NK-92 treated with Interleukin-12 subunit alpha and Interleukin-12 subunit beta, amount 100 ng/mL, for 24 hours (cell line): ENCODE results near the gene TJP1.

ENCODE experiments used
- DNase-seq: peaks from one replicate; lab custom pipeline; 2025; lab: John Stamatoyannopoulos, UW

TJP1 gene

DNA sequence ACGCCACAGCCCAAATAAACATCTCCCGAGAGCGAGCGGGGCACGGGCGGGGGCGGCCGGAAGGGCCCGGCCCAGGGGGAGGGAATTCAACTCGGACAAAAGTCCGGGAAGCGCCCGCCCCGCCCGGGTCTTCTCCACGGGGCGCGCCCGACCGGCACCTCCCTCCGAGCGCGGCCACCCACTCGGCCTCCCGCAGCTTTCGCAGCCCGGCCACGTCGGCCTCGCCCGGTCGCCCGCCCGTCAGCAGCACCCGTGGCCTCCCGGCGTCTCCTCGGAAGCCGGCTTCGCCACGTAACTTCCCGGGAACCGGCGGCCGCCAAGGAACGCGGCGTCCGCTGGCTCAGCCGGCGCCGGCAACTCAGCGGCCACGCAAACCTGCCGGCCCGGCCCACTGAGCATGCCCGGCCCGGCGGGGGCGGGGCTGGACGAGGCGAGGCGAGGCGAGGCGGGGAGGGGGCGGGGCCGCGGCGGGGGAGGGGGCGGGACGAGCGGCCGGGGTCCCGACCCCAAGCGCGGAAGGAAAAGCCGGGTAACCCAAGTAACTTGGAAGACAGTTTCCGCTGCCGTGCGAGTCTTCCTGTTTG, at the start of gene TJP1:
Gene TJP1, minus strand, starts transcription at position 369 of the 584 bp plus-strand sequence. CDS start 440 bp downstream, outside the sequence.
- no peak for DNase-seq

DNA sequence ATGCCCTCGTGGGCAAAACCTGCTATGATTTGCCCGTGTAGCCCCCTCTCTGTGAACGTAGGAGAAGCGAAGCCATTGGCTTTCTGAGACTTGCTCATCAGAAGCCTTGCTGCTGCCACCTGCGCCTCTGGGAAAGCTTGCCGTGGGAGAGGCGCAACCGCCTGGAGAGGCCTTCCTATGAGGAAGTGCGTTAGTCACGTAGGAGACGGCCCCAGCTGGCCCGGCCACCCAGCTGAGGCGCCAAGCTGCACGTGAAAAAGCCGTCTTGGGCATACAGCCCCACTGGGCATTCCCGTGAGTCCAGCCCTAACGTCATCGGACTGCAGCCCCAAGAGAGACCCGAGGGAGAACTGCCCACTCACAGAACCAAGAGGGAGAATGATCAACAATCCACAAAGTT, 49.1 kb upstream of the TJP1 start:
- DNase-seq, result no peak

DNA sequence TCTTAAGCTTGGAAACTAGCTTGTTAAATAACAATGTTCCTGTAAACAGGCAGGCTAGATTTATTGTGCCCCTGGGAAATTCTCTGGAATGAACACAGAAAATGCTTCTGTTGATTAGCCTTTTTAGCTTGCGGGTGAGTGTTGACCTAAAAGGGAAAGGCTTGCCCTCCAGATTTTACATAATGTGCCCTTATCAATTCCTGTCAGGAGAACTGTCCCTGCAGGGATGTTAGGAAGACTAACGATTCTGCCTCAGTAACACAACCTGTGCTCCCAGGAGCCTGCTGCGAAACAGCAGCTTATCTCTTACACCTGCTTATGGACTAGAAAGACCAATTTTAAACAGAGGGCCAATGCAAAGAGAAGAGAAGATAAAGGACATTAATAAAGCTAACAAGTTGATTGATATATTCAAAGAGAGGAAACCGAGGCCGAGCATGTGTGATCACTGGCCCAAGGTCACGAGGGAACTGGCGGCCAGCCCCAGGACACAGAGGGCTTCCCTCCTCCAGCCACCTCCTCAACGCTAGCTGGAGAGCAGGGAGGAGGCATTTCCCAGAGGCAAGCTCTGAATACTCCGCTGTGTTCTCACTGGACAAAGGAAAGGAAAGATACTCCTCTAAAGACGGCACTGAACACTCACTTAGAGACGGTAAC, 48.4 kb upstream of the TJP1 start:
- no peak for DNase-seq

- DNase-seq, result no peak
Observed at GRCh38 chr15:29867241-29868000, 45.2 kb upstream of the TJP1 start.

- no peak for DNase-seq
Observed at GRCh38 chr15:29866337-29866736, 44.1 kb upstream of the TJP1 start.

GRCh38 chr15:29864501-29864900, 42.2 kb upstream of the TJP1 start:
- no peak for DNase-seq

GRCh38 chr15:29863438-29863837, 41.2 kb upstream of the TJP1 start:
- no peak for DNase-seq

DNA sequence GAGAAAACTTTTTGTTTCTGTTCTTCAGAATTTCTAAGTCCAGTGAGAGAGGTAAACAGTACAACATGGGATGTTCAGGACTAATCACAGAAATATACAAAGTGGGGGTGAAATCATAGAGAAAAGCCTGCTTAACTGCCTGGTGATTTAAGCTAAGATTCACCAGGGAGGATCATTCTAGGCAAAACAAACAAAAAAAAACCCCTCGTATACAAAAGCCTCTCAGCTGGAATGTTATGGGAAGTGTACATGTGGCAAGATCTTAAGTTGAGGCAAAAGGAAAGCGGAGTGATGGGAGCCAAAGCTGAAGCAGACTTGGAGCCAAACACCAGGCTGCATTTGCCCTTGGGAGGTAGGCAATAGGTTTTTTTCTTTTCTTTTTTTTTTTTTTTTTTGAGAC, 40.0 kb upstream of the TJP1 start:
- DNase-seq, result no peak

DNA sequence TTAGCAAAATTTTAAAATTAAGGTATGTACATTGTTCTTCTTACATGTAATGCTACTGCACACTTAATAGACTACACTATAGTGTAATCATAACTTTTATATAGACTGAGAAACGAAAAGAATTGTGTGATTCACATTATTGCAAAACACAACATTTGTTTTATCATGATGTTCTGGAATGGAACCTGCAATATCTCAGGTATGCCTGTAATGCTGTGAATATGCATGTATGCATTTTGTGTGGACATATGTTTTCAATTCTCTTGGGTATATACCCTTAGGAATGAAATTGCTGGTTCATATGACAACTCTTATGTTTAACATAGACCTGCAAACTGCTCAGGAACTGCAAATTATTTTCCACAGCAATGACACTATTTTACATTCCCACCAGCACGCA, 38.6 kb upstream of the TJP1 start:
- no peak for DNase-seq

DNA sequence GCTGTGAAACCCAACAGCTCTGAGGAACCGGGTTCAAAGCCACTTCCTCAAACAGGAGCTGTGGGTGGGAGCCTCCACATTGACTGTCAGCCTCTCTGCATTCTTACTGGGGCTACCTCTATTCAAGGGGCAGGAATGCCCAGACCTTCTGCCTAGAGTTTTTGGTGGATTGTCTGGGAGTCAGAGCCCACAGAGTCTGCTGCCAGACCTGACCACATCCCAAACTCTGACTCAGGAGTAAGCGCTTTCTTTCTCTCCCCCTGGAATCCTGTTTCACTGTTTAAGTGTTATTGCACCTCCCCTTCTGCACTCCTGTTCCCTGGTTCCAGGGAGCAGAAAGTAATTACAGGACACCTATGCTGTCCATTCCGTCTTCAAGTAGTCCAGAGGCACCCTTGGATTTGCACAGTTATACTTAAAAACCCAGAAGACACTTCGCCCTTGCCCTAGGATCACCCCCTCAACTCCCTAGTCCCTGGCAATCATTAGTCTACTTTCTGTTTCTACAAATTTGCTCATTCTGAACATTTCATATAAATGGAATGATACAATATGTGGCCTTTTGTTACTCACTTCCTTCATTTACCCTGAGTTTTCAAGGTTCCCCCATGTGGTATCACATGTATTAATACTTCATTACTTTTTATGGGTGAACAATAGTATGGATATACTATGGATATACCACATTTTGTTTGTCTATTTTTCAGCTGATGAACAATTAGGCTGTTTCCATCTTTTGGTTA, 37.9 kb upstream of the TJP1 start:
- DNase-seq, result no peak

DNA sequence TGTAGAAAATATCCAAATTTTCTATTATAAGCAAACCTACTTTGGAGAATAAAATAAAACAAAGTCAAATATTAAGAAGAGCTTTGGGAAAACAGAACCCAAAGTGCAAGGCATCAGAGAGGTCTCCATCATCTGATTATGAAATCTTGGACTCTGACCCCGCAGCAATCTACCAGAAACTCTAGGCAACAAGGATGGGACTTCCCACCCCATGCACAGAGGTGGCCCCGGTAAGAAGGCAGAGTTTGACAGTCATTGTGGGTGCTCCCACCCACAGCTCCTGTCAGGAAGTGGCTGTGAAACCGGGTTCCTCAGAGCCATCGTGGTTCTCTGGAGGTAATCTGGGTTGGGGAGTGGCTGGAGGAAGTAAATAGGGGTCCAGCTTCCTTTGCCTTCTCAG, 37.0 kb upstream of the TJP1 start:
- DNase-seq, result no peak

- DNase-seq, result no peak
Observed at GRCh38 chr15:29857221-29857789, 35.0 kb upstream of the TJP1 start.

- DNase-seq, result no peak
Observed at GRCh38 chr15:29854413-29854812, 32.1 kb upstream of the TJP1 start.

- no peak for DNase-seq
Observed at GRCh38 chr15:29853211-29853987, 31.1 kb upstream of the TJP1 start.

GRCh38 chr15:29852201-29852600, 29.9 kb upstream of the TJP1 start:
- no peak for DNase-seq

DNA sequence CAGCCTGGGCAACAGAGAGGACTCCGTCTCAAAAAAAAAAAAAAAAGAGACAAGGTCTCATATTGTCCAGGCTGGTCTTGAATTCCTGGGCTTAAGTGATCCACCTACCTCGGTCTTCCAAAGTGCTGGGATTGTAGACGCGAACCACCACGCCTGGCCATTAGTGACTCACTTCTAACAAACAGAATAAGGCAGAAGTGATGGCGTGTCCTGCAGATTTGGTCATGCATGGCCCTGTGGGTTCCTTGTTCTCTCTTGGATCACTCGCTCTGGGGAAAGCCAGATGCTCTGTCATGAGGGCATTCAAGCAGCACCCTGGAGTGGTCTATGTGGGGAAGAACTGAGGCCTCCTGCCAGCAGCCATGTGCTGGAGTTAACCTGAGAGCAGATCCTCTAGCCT, 27.4 kb upstream of the TJP1 start:
- no peak for DNase-seq

- DNase-seq, result no peak
Observed at GRCh38 chr15:29849218-29849617, 26.9 kb upstream of the TJP1 start.

GRCh38 chr15:29844290-29844903, 22.1 kb upstream of the TJP1 start:
- DNase-seq, result no peak

- DNase-seq, result no peak
Observed at GRCh38 chr15:29842290-29842689, 20.0 kb upstream of the TJP1 start.

DNA sequence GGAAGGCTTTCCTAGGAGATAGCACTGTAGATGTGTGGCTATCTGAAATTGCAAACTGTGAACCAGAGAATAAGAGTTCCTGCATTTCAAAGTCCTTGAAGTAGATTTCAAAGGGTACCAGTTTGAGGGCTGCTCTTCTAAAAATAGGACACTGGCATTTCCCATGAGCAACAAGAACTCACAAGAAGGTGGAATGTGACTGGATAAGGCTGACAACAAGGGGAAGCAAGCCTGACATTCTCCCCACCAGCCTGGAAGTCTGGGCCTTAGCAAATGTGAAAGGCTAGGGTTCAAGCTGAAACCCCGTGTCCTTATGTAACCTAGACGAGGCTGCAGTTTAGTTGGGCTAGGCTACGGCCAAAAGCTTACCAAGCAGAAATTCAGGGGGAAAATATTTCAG, 18.7 kb upstream of the TJP1 start:
- no peak for DNase-seq

GRCh38 chr15:29840054-29840453, 17.8 kb upstream of the TJP1 start:
- no peak for DNase-seq
